NCI-H2107 treated with DMSO at 0.1 percent for 48 hours (cell line): ENCODE measurements around the gene LSM7.
A peak's percentile ranks its signal among the peaks of the same experiment; 100 is the strongest.

Source experiments
- DNase-seq: peaks from one replicate; lab custom pipeline; 2025; ENCODE audit not compliant: unreplicated experiment; lab: John Stamatoyannopoulos, UW

The LSM7 gene

DNA sequence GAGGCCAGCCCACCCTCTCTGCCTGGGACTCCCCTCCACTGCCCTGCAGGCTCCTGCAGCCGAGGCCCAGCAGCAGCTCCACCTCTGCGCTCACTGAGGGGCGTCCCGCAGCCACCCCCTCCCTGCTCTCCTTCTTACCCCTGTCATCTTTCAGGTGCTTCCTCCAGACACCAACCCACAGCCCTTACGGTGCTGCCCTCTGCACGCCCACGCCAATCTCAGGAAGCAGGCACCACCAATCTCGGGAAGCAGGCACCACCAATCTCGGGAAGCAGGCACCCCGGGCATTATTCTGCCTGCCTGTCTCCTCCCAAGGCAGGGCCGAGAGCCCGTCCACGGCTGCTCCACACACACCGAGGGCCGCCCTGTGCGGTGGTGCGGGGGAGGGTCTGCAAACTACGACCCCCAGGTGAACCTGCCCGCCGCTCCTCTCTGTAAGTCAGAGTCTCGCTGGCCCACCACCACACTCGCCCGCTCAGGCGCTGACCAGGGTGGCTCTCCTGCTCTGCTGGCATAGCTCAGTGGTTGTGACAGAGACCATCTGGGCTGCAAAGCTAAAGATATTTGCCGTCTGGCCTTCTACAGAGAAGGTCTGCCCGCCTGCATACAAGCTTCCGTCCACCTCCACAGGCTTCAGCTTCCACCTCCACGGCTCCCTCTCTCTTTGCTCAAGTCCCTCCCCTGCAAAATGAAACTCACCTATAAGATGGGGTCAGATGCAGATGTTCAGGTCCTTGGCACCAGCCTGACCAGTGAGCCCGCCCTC lies 2.9 kb downstream of the LSM7 start:
- no peak for DNase-seq

DNA sequence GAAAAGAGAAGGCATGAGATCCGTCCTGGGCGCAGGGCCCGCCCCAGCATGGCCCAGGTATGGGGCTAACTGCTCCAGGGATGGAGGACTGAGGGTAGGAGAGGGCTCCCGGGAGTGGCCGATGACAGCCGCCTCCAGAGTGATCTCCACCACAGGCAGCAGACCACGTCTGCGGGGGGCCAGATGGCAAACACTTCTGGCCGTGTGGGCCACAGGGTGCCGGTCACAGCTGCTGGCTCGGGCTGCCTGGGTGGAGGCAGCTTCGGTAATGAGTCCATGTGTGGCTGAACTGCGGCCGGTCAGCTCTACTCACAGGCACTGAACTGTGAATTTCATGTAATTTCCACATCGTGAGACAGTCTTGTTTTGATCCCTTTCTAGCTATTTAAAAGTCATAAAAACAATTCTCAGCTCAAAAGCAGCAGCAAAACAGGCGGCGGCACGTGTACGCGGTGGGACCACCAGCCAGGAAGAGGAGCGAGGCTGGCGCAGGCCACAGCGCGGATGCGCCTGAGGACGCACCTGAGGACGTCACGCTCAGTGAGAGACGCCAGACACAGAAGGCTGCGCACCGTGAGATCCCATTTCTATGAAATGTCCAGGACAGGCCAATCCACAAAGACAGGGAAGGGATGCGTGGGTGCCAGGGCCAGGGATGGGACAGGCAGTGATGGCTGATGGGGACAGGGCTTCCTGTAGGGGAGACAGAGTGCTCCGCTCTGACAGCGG lies 4.0 kb downstream of the LSM7 start:
- no peak for DNase-seq

DNA sequence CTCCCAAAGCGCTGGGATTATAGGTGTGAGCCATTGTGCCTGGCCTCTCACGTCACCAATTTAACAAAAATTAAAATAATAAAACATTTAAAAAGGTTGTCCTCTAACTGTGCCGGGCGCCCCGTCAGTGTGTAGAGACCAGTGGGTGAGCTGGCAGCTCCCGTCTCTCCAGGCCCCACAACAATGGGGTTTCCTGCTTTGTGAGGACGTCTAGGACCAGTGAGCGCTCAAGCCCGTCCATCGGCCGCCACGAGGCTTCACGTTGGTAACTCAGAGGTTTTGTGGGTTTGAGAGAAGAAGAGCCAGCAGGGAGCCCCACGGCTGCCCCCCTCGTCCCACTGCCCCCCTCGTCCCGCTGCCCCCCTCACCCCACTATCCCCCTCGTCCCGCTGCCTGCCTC lies 4.7 kb downstream of the LSM7 start:
- no peak for DNase-seq

DNA sequence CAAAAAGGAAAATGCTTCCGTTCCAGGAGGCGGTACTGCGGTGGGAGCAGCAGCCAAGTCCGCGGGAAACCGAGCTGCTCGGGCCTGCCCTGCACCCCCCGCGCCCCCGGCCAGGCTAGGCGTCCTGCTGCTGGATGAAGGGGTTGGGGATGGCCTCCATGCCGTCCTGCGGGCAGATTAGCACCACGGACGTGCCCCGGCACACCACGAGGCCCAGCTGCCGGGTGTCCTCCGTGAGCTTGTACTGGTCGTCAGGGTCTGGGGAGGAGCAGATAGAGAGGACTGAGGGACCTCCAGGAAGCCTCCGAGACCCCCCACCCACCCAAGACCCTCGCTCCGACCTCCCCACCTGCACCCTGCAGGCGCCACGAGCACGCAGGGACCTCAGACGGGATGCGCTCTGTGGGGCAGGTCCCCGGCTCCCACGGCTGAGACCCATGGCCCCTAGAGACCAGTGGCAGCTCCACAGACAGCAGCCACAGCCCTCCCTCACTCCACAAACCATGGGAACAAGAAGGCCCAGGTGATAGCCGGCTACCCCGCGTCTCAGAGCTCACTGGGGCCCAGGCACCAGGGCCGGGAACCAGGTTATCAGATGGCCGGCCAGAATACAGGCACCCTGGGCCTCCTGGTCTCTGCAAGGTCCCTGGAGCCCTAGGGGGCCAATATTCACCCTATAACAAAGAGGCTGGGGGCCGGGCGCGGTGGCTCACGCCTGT lies 6.7 kb downstream of the LSM7 start:
- no peak for DNase-seq

DNA sequence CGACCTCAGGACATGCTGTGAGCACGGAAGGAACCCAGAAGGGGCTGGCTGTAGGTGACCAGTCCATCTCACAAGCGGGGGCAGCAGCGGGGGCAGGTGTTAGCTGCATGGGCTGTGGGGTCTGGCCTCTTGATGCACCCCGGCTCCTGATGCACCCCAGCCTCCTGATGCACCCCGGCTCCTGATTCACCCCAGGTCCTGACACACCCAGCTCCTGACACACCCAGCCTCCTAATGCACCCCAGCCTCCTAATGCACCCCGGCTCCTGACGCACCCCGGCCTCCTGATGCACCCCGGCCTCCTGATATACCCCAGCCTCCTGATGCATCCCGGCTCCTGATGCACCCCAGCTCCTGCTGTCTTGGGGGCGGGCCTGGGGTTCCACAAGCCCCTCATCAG lies 7.4 kb downstream of the LSM7 start:
- DNase-seq = no peak

- DNase-seq = no peak
These were observed 8.3 kb downstream of the LSM7 start for GRCh38 chr19:2320049-2320448.

DNA sequence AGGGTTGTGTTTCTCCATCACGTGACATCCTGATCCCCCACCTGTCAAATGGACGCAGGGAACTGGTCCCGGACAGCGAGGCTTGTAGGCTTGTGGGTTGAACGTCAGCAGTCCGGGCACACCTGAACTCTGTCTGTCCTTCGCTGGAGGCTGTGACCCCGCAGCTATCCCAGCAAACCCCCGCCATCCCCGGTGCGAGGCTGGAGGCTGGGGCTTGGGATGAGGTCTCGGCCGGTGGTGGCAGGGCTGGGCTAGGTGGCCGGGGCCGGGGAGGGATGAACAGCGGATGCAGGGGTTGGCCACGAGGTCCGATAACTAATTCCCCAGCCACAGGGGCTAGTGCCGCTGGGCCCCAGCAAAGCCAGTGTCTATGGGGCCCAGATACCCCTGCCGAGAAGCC lies 8.8 kb downstream of the LSM7 start:
- DNase-seq = no peak

DNA sequence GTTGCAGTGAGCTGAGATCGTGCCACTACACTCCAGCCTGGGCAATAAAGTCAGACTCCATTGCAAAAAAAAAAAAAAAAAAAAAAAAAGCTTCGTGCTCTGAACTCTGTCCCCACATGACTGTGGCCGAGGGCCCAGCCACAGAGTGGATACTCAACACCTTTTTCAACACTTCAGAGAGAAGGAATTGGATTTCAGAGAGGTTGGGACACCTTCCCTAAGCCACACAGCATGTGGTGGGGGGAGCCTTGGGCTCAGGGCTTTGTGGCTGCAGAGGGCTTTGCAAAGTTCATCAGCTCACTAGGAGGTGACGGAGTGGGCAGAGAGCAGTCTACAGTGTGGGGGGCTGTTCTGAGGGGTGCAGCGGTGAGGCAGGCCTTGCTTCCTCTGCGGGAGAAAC lies 9.5 kb downstream of the LSM7 start:
- no peak for DNase-seq

GRCh38 chr19:2317756-2318155 lies 10.6 kb downstream of the LSM7 start:
- DNase-seq = no peak

- no peak for DNase-seq
These were observed 11.1 kb downstream of the LSM7 start for GRCh38 chr19:2317300-2317699.

DNA sequence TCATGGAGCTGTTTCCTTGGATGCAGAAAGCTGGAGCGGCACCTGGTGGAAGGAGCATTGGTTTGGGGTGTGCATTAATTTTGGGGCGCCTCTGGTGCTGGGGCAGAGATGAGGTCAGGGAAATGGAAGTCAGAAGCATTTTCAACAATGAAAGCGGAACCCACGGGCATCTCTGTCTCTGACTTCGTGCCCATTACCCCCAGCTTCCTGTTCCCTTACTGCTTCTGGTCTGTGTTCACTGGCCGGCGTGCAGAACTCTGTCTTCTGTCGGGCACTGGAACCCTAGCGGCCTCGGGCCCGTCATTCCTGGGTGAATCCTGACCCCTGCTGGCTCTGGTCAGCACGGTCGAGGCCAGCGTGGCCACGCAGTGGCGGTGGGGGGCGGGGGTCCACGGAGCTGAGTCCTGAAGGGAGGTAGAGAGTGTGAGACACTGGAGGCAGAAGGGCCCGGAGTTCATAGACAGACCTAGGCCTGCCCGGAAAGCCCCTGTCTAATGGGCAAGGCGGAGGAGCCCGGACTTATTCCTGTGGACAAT lies 12.5 kb downstream of the LSM7 start:
- DNase-seq = no peak

- DNase-seq = no peak
These were observed 13.1 kb downstream of the LSM7 start for GRCh38 chr19:2315121-2315817.

GRCh38 chr19:2312820-2313501 lies 15.4 kb downstream of the LSM7 start:
- DNase-seq = no peak

DNA sequence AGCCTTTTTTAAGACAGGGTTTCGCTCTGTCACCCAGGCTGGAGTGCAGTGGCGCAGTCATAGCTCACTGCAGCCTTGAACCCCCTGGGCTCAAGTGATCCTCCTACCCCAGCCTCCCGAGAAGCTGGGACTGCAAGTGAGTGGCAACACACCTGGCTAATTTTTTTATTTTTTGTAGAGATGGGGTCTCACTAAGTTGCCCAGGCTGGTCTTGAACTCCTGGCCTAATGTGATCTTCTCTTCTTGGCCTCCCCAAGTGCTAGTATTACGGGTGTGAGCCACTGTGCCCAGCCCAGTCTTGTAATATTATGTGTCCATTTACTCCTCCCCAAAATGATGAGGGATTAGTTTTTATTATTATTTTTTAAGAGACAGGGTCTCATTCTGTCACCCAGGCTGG lies 17.3 kb downstream of the LSM7 start:
- no peak for DNase-seq

DNA sequence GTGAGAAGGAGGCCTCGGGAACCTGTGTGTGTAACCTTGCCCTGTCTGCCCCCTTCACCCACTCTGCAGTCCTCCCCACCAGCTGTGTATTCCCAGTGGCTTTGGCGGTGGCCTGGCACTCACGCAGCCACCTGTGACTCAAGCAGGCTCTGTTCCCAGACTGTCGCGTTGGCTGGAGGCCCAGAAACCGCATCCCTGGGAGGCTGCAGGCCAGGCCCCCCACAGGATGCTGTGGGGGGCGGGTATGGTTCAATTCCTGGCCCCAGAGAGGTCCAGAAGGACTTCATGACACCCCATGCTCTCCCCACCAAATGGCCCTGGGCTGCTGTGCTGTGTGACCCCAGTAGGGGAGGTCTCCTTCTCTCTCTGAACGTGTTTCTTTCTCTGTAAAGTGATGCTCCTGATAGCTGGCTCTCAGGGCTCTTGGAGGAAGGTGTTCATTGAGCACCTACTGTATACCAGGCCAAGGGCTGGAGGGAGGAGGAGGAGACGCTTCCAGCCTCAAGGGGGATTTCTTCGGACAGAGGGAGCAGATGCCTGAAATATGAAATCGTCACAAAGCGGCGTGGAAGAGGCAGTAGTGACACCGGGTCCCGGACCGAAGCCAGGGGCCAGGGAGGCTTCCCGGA lies 18.5 kb downstream of the LSM7 start:
- peak; percentile 22 for DNase-seq

- DNase-seq = no peak
These were observed 20.3 kb downstream of the LSM7 start, which contains the start of gene LINGO3 for GRCh38 chr19:2308114-2308556. Gene LINGO3 (minus strand): TSS chr19:2308154. CDS start chr19:2291776, 16,378 bp downstream.

DNA sequence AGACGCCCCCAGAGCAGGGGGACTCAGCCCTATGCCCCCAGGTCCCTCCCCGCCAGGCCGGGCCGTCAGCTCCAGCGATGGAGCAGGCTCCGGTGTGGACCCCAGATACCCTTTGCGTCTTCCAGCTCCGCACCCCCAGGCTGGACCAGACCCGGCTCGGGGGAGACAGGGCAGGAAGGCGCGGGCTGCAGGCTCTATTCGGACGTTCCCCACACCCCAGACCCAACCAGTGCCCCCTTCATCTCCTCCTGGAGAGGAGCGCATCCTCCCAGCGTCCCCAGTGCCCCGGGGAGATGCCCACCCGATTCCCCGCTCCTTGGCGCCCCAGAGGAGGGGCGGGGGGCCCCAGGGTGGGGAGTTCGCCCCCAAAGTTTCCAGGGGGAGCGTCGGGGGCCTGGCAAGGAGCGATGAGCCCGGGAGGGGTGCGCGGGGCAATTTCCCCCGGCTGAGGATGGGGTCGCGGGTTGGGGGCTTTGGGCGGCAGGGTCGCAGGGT lies 20.8 kb downstream of the LSM7 start:
- DNase-seq = no peak

- no peak for DNase-seq
These were observed 21.4 kb downstream of the LSM7 start for GRCh38 chr19:2306971-2307370.

DNA sequence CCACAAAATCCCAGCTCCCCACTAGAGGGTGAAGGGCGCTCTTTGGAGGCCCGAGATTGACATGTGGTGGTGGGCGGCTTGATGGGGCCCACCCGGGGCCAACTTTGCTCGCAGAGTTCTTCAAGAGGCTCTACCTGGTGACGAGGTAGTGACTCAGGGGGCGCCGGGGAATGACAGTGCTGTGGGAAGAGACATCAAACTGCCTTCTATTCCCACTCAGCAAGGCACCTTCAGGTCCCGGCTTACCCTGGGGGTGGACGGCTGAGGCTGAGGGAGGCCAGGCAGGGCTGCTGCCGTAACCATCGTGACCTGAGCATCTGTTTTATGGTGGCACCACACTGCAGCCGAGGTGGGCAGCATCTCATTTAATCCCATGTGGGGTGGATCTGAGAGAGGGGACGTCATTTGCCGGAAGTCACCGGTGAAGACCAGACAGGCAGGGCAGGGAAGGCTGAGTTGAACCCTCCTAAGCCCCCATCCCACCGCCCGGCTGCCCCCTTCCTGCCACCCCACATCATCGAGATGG lies 22.0 kb downstream of the LSM7 start:
- no peak for DNase-seq
